ENCODE results near the gene LRRC51. TPM values are rescaled to one million over a fixed set of nuclear protein-coding genes. Genes with fewer than 3 reads are reported as not detected.

Gene LRRC51
- total RNA-seq, 2 experiments from 2014 or later, result 7.0 to 7.7 TPM

- H3K27me3 Mint-ChIP-seq, result no peaks in the 10 kb centered on the region
- DNase-seq (no peak), ATAC-seq (no peak)
- H3K4me1 Mint-ChIP-seq (ENCODE audit: low read depth), result peaks cover 37% of the 10 kb centered on the region
- intact Hi-C loops (cut with micrococcal nuclease), result no loop called here
- no peak for TF ChIP-seq CTCF (IDR thresholded peaks at IDR 0.05)
- ChIA-PET POLR2A (interaction anchor here (0.6 to 2.7 kb wide), 10 partner anchors 9 to 174 kb away, joined by 3 to 6 read pairs (median 4); partner anchors contain the start of genes ANAPC15 and XNDC1N), CTCF (interaction anchor here (0.9 to 15.1 kb wide), 7 partner anchors 10 to 82 kb away, joined by 3 to 278 read pairs (median 4); partner anchors contain the start of gene ANAPC15)
- peak overlapping the region; percentile 95 for H3K4me3 Mint-ChIP-seq
- no peaks in the 10 kb centered on the region for H3K9me3 Mint-ChIP-seq
- peaks cover 16% of the 10 kb centered on the region for H3K36me3 Mint-ChIP-seq (ENCODE audit: low read depth)
- peak overlapping the region; percentile 96 for H3K27ac Mint-ChIP-seq
Measured at GRCh38 chr11:72102162-72102561, 21.5 kb downstream of the LRRC51 start.

- H3K9me3 Mint-ChIP-seq, result no peaks in the 10 kb centered on the region
- peaks cover 37% of the 10 kb centered on the region for H3K4me1 Mint-ChIP-seq (ENCODE audit: low read depth)
- CTCF ChIA-PET, result interaction anchor here (0.9 to 15.1 kb wide), 7 partner anchors 9 to 82 kb away, joined by 3 to 278 read pairs (median 4); partner anchors contain the start of gene ANAPC15
- H3K36me3 Mint-ChIP-seq (ENCODE audit: low read depth), result peaks cover 15% of the 10 kb centered on the region
- H3K27me3 Mint-ChIP-seq, result no peaks in the 10 kb centered on the region
- peak overlapping the region; percentile 96 for H3K27ac Mint-ChIP-seq
- TF ChIP-seq CTCF (IDR thresholded peaks at IDR 0.05), result no peak
- intact Hi-C loops (cut with micrococcal nuclease), result no loop called here
- POLR2A ChIA-PET, result interaction anchor here (0.8 to 2.7 kb wide), 8 partner anchors 10 to 103 kb away, joined by 3 to 6 read pairs (median 4); partner anchors contain the start of gene ANAPC15
- peak overlapping the region; percentile 95 for H3K4me3 Mint-ChIP-seq
- DNase-seq (no peak), ATAC-seq (no peak)
Measured at GRCh38 chr11:72102631-72102945, 21.9 kb downstream of the LRRC51 start.

GRCh38 chr11:72102946-72103753, 22.5 kb downstream of the LRRC51 start, which contains the start of gene LAMTOR1:
Gene LAMTOR1 (minus strand): TSS chr11:72103297. CDS start chr11:72103224, 73 bp downstream.
- H3K27me3 Mint-ChIP-seq, result no peaks in the 10 kb centered on the region
- ChIA-PET CTCF (interaction anchor here (1.0 to 15.1 kb wide), 6 partner anchors 9 to 81 kb away, joined by 3 to 278 read pairs (median 10); partner anchors contain the start of gene ANAPC15), POLR2A (interaction anchor here (0.9 to 2.7 kb wide), 6 partner anchors 10 to 24 kb away, joined by 3 to 7 read pairs (median 5); partner anchors contain the start of gene ANAPC15)
- ATAC-seq (peak; percentile 97), DNase-seq (peak; percentile 100)
- intact Hi-C loops (cut with micrococcal nuclease), result no loop called here
- H3K4me3 Mint-ChIP-seq, result peak within 1 kb of the TSS; percentile 95
- peak within 1 kb of the TSS; percentile 96 for H3K27ac Mint-ChIP-seq
- no peak for TF ChIP-seq CTCF (IDR thresholded peaks at IDR 0.05)
- no peaks in the 10 kb centered on the region for H3K9me3 Mint-ChIP-seq
- H3K4me1 Mint-ChIP-seq (ENCODE audit: low read depth), result peaks cover 37% of the 10 kb centered on the region
- peaks cover 12% of the 10 kb centered on the region for H3K36me3 Mint-ChIP-seq (ENCODE audit: low read depth)

GRCh38 chr11:72103754-72104167, 23.1 kb downstream of the LRRC51 start:
- Mint-ChIP-seq H3K4me3 (peak overlapping the region; percentile 95), H3K27ac (peak overlapping the region; percentile 96), H3K4me1 (ENCODE audit: low read depth) (peaks cover 37% of the 10 kb centered on the region), H3K36me3 (ENCODE audit: low read depth) (peaks cover 12% of the 10 kb centered on the region), H3K27me3 (no peaks in the 10 kb centered on the region), H3K9me3 (no peaks in the 10 kb centered on the region)
- intact Hi-C loops (cut with micrococcal nuclease), result no loop called here
- ATAC-seq, result no peak
- TF ChIP-seq CTCF (IDR thresholded peaks at IDR 0.05), result peak; percentile 64
- DNase-seq, result no peak
- POLR2A ChIA-PET, result interaction anchor here (1.1 to 1.5 kb wide), 2 partner anchors 9 to 26 kb away, joined by 3 to 7 read pairs; partner anchors contain the start of gene ANAPC15
- CTCF ChIA-PET, result interaction anchor here (15.1 kb wide), 1 partner anchor 79 kb away, joined by 278 read pairs; no protein-coding TSS in a partner anchor
